ENCODE measurements around the gene FKBP2. TPM values are rescaled to one million over a fixed set of nuclear protein-coding genes. Genes with fewer than 3 reads are reported as not detected.

FKBP2 gene
- polyA plus RNA-seq, 3 donors: 105 to 176 (median 137) TPM

- WGBS, 3 donors: 49 to 62% (median 56%) methylated on average over 8 to 10 of the region's 10 CpGs
- H3K27ac ChIP-seq (ENCODE audit: low read depth, low read length): no peak overlapping the region
Observed at GRCh38 chr11:64290352-64291261, 49.7 kb downstream of the FKBP2 start.

GRCh38 chr11:64291262-64291751, 50.4 kb downstream of the FKBP2 start, which contains the start of gene KCNK4:
Gene KCNK4, plus strand, starts transcription at chr11:64291302. Its CDS starts 1,717 bp downstream, at chr11:64293019.
- no peak within 1 kb of the TSS for H3K27ac ChIP-seq (ENCODE audit: low read depth, low read length)
- WGBS, 3 donors: 4 to 7% (median 6%) methylated on average over 31 to 45 of the region's 45 CpGs

- 0 to 1% (median 1%) methylated on average over 64 to 96 of the region's 96 CpGs for WGBS, 3 donors
- no peak overlapping the region for H3K27ac ChIP-seq (ENCODE audit: low read depth, low read length)
Observed at GRCh38 chr11:64291752-64292459, 51.0 kb downstream of the FKBP2 start.

- no peak overlapping the region for H3K27ac ChIP-seq (ENCODE audit: low read depth, low read length)
- 33 to 58% (median 35%) methylated on average over 29 to 42 of the region's 42 CpGs for whole genome bisulfite sequencing, 3 donors
Observed at GRCh38 chr11:64292460-64293254, 51.8 kb downstream of the FKBP2 start.

Other genes with a start within 250 kb of the FKBP2 start
- gene FLRT1, start 205.2 kb upstream of the FKBP2 start, polyA plus RNA-seq: under 1 TPM; 0.10 to 0.14 (median 0.11) TPM
- gene MACROD1, start 75.0 kb upstream of the FKBP2 start, polyA plus RNA-seq: 10 to 100 TPM; 27.6 to 66.7 (median 38.7) TPM
- 10 to 100 TPM; 30.0 to 65.6 (median 46.3) TPM for gene STIP1, start 54.9 kb upstream of the FKBP2 start, polyA plus RNA-seq
- gene FERMT3, start 34.4 kb upstream of the FKBP2 start, polyA plus RNA-seq: 10 to 100 TPM in 2 of 3 donors, 1 to 10 TPM in 1; 5.6 to 39.9 (median 26.7) TPM
- 10 to 100 TPM; 42.2 to 61.3 (median 46.7) TPM for gene TRPT1, start 14.9 kb upstream of the FKBP2 start, polyA plus RNA-seq
- 10 to 100 TPM; 42.5 to 51.3 (median 49.4) TPM for gene NUDT22, start 14.8 kb upstream of the FKBP2 start, polyA plus RNA-seq
- 10 to 100 TPM; 34.4 to 47.0 (median 42.8) TPM for gene DNAJC4, start 10.5 kb upstream of the FKBP2 start, polyA plus RNA-seq
- 100 to 1,000 TPM in 2 of 3 donors, 10 to 100 TPM in 1; 53.2 to 327 (median 249) TPM for gene VEGFB, start 6.5 kb upstream of the FKBP2 start, polyA plus RNA-seq
- gene PPP1R14B, start 5.8 kb downstream of the FKBP2 start, polyA plus RNA-seq: 100 to 1,000 TPM; 102 to 148 (median 139) TPM
- gene PLCB3, start 10.4 kb downstream of the FKBP2 start, polyA plus RNA-seq: 10 to 100 TPM in 2 of 3 donors, 1 to 10 TPM in 1; 5.7 to 22.2 (median 11.1) TPM
- gene BAD, start 43.6 kb downstream of the FKBP2 start, polyA plus RNA-seq: 100 to 1,000 TPM in 1 of 3 donors, 10 to 100 TPM in 2; 40.5 to 115 (median 70.6) TPM
- 10 to 100 TPM; 13.0 to 28.5 (median 25.2) TPM for gene GPR137, start 44.8 kb downstream of the FKBP2 start, polyA plus RNA-seq
- under 1 TPM in 1 of 3 donors, not detected in 2; 0.04 TPM for gene KCNK4, start 50.2 kb downstream of the FKBP2 start, polyA plus RNA-seq
- under 1 TPM in 2 of 3 donors, not detected in 1; 0.15 TPM for gene CATSPERZ, start 59.3 kb downstream of the FKBP2 start, polyA plus RNA-seq
- gene ESRRA, start 64.4 kb downstream of the FKBP2 start, polyA plus RNA-seq: 10 to 100 TPM; 30.1 to 58.1 (median 49.6) TPM
- 100 to 1,000 TPM; 135 to 387 (median 213) TPM for gene TRMT112, start 76.5 kb downstream of the FKBP2 start, polyA plus RNA-seq
- 100 to 1,000 TPM; 183 to 391 (median 277) TPM for gene PRDX5, start 77.0 kb downstream of the FKBP2 start, polyA plus RNA-seq
- gene CCDC88B, start 99.1 kb downstream of the FKBP2 start, polyA plus RNA-seq: 10 to 100 TPM in 2 of 3 donors, 1 to 10 TPM in 1; 9.1 to 19.1 (median 11.7) TPM
- gene RPS6KA4, start 118.1 kb downstream of the FKBP2 start, polyA plus RNA-seq: 10 to 100 TPM; 11.1 to 29.4 (median 25.3) TPM